Naive B cell (primary cell): ENCODE measurements around the gene ENTPD2. TPM values are rescaled to one million over a fixed set of nuclear protein-coding genes. Genes with fewer than 3 reads are reported as not detected.
A peak's percentile ranks its signal among the peaks of the same experiment; 100 is the strongest.

Experiments
- ATAC-seq, 2 donors: fragments of 150-1000 bp; cut with Tn5 transposase; 2 replicates each; pipeline ENCODE4 v1.10.0; 2021; ENCODE audit warnings: low read depth in 2 of 2, mild to moderate bottlenecking in 2 of 2, moderate library complexity in 2 of 2
- DNase-seq: peaks from one replicate; pipeline ENCODE4 v3.0.0; 2022
- H3K27ac Mint-ChIP-seq, 6 donors: one replicate each; pipeline ENCODE4 v1.8.0; 2020 to 2022; ENCODE audit warnings: mild to moderate bottlenecking in 6 of 6, mixed read lengths in 6 of 6, moderate library complexity in 5 of 6, inconsistent platforms in 2 of 6
- H3K27me3 Mint-ChIP-seq, 3 donors: one replicate each; pipeline ENCODE4 v1.8.0; 2021 to 2022; ENCODE audit warnings: mixed read lengths in 3 of 3, mild to moderate bottlenecking in 1 of 3
- H3K36me3 Mint-ChIP-seq, 2 donors: one replicate each; pipeline ENCODE4 v1.8.0; 2020 to 2022; ENCODE audit warnings: mixed read lengths in 2 of 2, inconsistent platforms in 1 of 2, mild to moderate bottlenecking in 1 of 2
- H3K4me1 Mint-ChIP-seq, 3 donors: one replicate each; pipeline ENCODE4 v1.8.0; 2020 to 2022; ENCODE audit warnings: mixed read lengths in 3 of 3, inconsistent platforms in 1 of 3, mild to moderate bottlenecking in 1 of 3, moderate library complexity in 1 of 3
- H3K4me3 Mint-ChIP-seq, 8 donors: one replicate each; pipeline ENCODE4 v1.8.0; 2020 to 2022; ENCODE audit warnings: mild to moderate bottlenecking in 8 of 8, mixed read lengths in 8 of 8, moderate library complexity in 8 of 8, inconsistent platforms in 2 of 8
- H3K9me3 Mint-ChIP-seq, 7 donors: one replicate each; pipeline ENCODE4 v1.8.0; 2020 to 2022; ENCODE audit warnings: mixed read lengths in 7 of 7, mild to moderate bottlenecking in 5 of 7, inconsistent platforms in 2 of 7, moderate library complexity in 1 of 7
- polyA plus RNA-seq, 6 donors: library from polyadenylated mRNA; unstranded; fragments of 300-500 nt; fragmentation: Illumina TruSeq; gene quantifications; one replicate each; pipeline ENCODE4 v1.2.3, GENCODE V29; 2021; ENCODE audit warnings: low read depth in 6 of 6

The ENTPD2 gene
- polyA plus RNA-seq, 6 donors from 2014 or later, result not detected

DNA sequence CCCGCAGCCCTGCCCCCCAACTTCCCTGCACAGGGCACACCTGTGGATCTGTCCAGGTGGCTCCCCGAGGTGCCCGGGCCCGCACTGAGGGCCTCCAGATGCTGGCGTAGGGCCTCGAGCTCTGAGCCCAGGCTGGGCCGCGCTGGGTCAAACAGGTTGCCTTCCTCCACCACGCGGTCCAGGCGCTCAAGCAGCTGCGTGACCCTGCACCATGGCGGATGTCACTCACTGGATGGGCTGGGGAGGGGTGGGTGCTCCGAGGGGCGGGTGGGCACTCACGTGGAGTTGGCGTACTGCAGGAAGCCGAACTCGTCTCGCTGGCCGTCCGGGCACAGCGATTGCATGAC, 31.2 kb downstream of the ENTPD2 start:
- Mint-ChIP-seq H3K27ac (no peak overlapping the region), H3K9me3 (no peaks in the 10 kb centered on the region), H3K27me3 (no peaks in the 10 kb centered on the region), H3K4me1 (peaks cover 4 to 11% (median 10%) of the 10 kb centered on the region in 3 donors), H3K36me3 (no peaks in the 10 kb centered on the region), H3K4me3 (no peak overlapping the region)
- DNase-seq (no peak), ATAC-seq (no peak)

- Mint-ChIP-seq H3K27ac (no peak overlapping the region), H3K9me3 (no peaks in the 10 kb centered on the region), H3K4me1 (peaks cover 4 to 8% (median 7%) of the 10 kb centered on the region in 3 donors), H3K27me3 (no peaks in the 10 kb centered on the region), H3K36me3 (no peaks in the 10 kb centered on the region), H3K4me3 (no peak overlapping the region)
- peak; percentile 40 to 57 for ATAC-seq
- no peak for DNase-seq
These were observed 31.7 kb downstream of the ENTPD2 start for GRCh38 chr9:137021979-137022661.

DNA sequence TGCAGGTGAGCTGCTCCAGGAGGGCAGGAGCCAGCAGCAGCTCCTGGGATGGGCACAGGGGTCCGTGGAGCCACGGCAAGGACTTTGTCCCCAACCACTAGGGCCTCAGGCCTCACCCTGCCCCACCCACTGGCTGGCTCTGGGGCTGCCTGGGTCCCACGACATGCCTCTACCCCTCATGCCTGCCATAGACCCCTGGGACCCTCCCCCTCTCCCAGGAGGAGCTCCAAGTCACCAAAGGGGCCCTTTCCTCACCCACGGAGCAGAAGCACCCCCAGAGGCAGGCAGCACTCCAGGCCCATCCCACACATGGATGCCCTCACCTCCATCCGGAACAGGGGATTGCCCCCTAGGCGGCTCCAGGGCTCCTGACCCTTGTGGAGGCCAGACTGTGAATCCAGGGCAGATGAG, 32.3 kb downstream of the ENTPD2 start:
- ATAC-seq (no peak), DNase-seq (no peak)
- Mint-ChIP-seq H3K4me3 (no peak overlapping the region), H3K9me3 (no peaks in the 10 kb centered on the region), H3K27me3 (no peaks in the 10 kb centered on the region), H3K27ac (no peak overlapping the region), H3K4me1 (peaks cover under 1 to 7% (median 2%) of the 10 kb centered on the region in 3 donors), H3K36me3 (no peaks in the 10 kb centered on the region)

DNA sequence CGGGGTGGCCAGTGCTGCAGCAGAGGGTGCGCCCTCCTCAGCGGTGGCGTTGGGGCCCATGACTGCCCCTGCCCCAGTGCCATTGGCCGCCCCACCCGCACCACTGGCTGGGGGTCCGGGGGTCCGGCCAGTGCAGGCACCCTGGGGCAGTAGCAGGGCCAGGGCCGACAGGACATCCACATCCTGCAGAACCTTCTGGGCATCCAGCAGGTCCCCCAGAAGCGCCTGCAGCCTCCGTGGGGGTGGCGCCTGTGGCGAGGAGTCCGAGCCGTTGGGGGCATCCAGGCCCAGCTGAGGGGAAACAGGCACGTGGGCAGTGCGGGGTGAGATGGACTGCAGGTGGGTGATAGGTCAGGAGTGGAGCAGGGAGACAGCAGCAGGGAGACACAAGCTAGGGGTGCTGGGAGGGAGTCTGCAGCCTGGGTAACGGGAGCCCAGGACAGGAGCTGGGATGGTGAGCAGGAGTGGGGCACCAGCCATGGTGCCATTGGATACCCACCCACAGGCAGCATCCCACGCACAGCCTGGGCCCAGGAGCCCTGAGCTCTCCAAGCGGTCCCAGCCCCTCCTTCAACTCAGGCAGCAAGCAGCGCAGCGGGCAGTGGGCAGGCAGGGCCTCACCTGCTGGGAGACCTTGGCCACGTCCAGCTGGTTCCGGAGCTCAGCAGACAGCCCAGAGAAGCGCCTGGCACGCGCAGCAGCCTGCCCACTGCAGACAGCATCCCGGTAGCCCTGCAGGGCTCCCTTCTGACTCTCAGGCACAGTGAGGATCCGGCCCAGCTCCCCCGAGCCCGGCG, 32.9 kb downstream of the ENTPD2 start:
- no peak for ATAC-seq
- DNase-seq, result no peak
- Mint-ChIP-seq H3K9me3 (no peaks in the 10 kb centered on the region), H3K4me1 (peaks cover 0 to 7% (median 0%) of the 10 kb centered on the region in 3 donors), H3K36me3 (no peaks in the 10 kb centered on the region), H3K27me3 (no peaks in the 10 kb centered on the region), H3K27ac (no peak overlapping the region), H3K4me3 (no peak overlapping the region)

- H3K9me3 Mint-ChIP-seq, result no peaks in the 10 kb centered on the region
- no peak overlapping the region for H3K4me3 Mint-ChIP-seq
- DNase-seq (no peak), ATAC-seq (no peak)
- H3K27me3 Mint-ChIP-seq, result no peaks in the 10 kb centered on the region
- no peaks in the 10 kb centered on the region for H3K36me3 Mint-ChIP-seq
- peaks cover 0 to 7% (median 0%) of the 10 kb centered on the region in 3 donors for H3K4me1 Mint-ChIP-seq
- peak overlapping the region in 1 of 6 donors; percentile 70 for H3K27ac Mint-ChIP-seq
These were observed 33.8 kb downstream of the ENTPD2 start for GRCh38 chr9:137019891-137020683.

- no peak for DNase-seq
- no peaks in the 10 kb centered on the region for H3K9me3 Mint-ChIP-seq
- peaks cover 0 to 7% (median 0%) of the 10 kb centered on the region in 3 donors for H3K4me1 Mint-ChIP-seq
- H3K4me3 Mint-ChIP-seq, result no peak overlapping the region
- no peaks in the 10 kb centered on the region for H3K27me3 Mint-ChIP-seq
- no peak for ATAC-seq
- H3K27ac Mint-ChIP-seq, result no peak overlapping the region
- no peaks in the 10 kb centered on the region for H3K36me3 Mint-ChIP-seq
These were observed 34.9 kb downstream of the ENTPD2 start for GRCh38 chr9:137018761-137019559.

GRCh38 chr9:137017791-137018497, 35.9 kb downstream of the ENTPD2 start:
- no peak for DNase-seq
- Mint-ChIP-seq H3K4me1 (peaks cover 0 to 7% (median 0%) of the 10 kb centered on the region in 3 donors), H3K9me3 (no peaks in the 10 kb centered on the region), H3K27me3 (no peaks in the 10 kb centered on the region), H3K36me3 (no peaks in the 10 kb centered on the region), H3K27ac (no peak overlapping the region), H3K4me3 (no peak overlapping the region)
- no peak for ATAC-seq

DNA sequence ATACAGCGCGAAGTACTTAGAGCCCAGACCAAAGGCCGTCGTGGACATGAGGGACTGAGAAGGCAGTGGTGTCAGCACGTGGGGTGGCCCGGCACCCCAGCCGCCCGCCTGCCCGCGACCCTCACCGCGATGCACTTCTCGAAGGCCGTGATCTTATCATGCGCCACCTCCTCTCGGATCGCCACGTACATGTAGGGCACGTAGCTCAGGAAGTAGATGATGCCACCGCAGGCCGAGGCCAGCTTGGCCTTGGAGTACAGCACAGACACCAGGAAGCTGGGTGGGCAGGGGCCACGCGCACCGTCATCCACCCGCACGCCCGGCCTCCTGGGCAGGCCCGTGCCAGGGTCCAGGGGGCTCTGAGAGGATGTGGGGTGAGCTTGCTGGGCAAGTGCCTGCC, 36.8 kb downstream of the ENTPD2 start:
- Mint-ChIP-seq H3K4me3 (no peak overlapping the region), H3K27me3 (no peaks in the 10 kb centered on the region), H3K9me3 (no peaks in the 10 kb centered on the region), H3K36me3 (no peaks in the 10 kb centered on the region), H3K27ac (no peak overlapping the region), H3K4me1 (peaks cover 0 to 5% (median 0%) of the 10 kb centered on the region in 3 donors)
- DNase-seq (no peak), ATAC-seq (no peak)

GRCh38 chr9:137016436-137016835, 37.4 kb downstream of the ENTPD2 start:
- H3K27me3 Mint-ChIP-seq, result no peaks in the 10 kb centered on the region
- ATAC-seq (no peak), DNase-seq (no peak)
- H3K9me3 Mint-ChIP-seq, result no peaks in the 10 kb centered on the region
- no peaks in the 10 kb centered on the region for H3K4me1 Mint-ChIP-seq
- no peak overlapping the region for H3K4me3 Mint-ChIP-seq
- H3K27ac Mint-ChIP-seq, result no peak overlapping the region
- no peaks in the 10 kb centered on the region for H3K36me3 Mint-ChIP-seq

- Mint-ChIP-seq H3K36me3 (no peaks in the 10 kb centered on the region), H3K27me3 (no peaks in the 10 kb centered on the region), H3K27ac (no peak overlapping the region), H3K4me3 (no peak overlapping the region), H3K4me1 (no peaks in the 10 kb centered on the region), H3K9me3 (no peaks in the 10 kb centered on the region)
- DNase-seq, result no peak
- no peak for ATAC-seq
These were observed 37.9 kb downstream of the ENTPD2 start for GRCh38 chr9:137015976-137016375.

DNA sequence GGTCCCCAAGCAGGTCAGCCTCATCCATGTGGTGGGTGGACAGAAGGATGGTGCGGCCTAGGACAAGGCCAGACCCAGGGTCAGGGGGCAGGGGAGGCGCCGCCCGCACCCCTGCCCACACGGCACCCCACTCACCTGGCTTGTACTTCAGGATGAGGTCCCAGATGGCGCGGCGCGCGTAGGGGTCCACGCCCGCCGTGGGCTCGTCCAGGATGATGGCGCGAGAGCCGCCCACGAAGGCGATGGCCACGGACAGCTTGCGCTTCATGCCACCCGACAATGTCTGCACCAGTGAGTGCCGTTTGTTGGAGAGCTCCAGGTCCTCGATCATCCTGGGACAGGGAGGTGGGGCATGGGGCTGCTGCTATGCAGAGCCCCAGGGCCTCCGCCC, 38.3 kb downstream of the ENTPD2 start:
- Mint-ChIP-seq H3K27me3 (no peaks in the 10 kb centered on the region), H3K36me3 (no peaks in the 10 kb centered on the region), H3K9me3 (no peaks in the 10 kb centered on the region), H3K27ac (no peak overlapping the region), H3K4me3 (no peak overlapping the region), H3K4me1 (no peaks in the 10 kb centered on the region)
- no peak for ATAC-seq
- no peak for DNase-seq

DNA sequence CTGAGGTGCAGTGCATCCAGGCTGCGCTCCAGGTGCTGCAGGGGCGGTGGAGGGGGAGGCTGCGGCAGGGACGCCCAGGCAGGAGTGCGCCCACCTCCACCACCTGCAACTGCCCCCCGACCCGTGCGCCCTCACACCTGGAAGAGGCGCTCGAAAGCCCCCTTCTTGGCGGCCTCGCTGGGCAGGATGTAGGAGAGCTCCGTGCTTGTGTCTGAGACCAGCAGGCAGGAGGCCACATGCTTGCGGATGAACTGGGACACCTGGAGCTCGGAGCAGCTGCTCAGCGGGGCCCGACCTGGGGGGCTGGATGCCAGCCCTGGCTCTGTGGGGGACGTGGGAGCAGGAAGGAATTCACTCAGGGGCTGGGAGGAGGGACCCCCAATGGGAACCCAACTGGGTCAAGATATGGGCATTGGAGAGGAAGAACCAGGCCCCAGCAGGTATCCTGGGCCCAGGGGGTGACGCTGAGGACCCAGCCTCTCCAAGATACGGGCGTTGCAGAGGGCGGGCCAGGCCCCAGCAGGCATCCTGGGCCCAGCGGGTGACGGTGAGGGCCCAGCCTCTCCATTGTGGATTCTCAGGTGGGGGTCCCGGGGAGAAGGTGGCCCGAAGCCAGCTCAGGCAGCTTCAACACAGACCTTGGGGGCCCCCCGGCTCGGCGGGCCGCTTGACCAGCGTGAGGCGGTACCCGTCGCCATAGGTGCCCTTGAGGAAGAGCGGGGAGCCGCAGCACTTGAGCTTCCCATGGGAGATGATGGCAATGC, 38.9 kb downstream of the ENTPD2 start:
- ATAC-seq (no peak), DNase-seq (no peak)
- Mint-ChIP-seq H3K4me3 (no peak overlapping the region), H3K27ac (no peak overlapping the region), H3K9me3 (no peaks in the 10 kb centered on the region), H3K27me3 (no peaks in the 10 kb centered on the region), H3K36me3 (no peaks in the 10 kb centered on the region), H3K4me1 (no peaks in the 10 kb centered on the region)
